ENCODE results near the gene FAM229A.

FAM229A gene

GRCh38 chr1:32350785-32351398 lies 11.4 kb downstream of the FAM229A start:
- no peak for DNase-seq (ENCODE audit: low read depth, low spot score)

GRCh38 chr1:32349211-32349708 lies 13.0 kb downstream of the FAM229A start:
- DNase-seq (ENCODE audit: low read depth, low spot score) = peak; percentile 91

- no peak for DNase-seq (ENCODE audit: low read depth, low spot score)
These were observed 15.6 kb downstream of the FAM229A start for GRCh38 chr1:32346532-32347157.

- DNase-seq (ENCODE audit: low read depth, low spot score) = no peak
These were observed 16.9 kb downstream of the FAM229A start for GRCh38 chr1:32345289-32345827.

GRCh38 chr1:32342704-32343103 lies 19.6 kb downstream of the FAM229A start:
- no peak for DNase-seq (ENCODE audit: low read depth, low spot score)

GRCh38 chr1:32341971-32342370 lies 20.3 kb downstream of the FAM229A start:
- DNase-seq (ENCODE audit: low read depth, low spot score) = no peak

GRCh38 chr1:32341186-32341757 lies 21.0 kb downstream of the FAM229A start:
- no peak for DNase-seq (ENCODE audit: low read depth, low spot score)

GRCh38 chr1:32339363-32339978 lies 22.8 kb downstream of the FAM229A start:
- DNase-seq (ENCODE audit: low read depth, low spot score) = no peak

- no peak for DNase-seq (ENCODE audit: low read depth, low spot score)
These were observed 23.6 kb downstream of the FAM229A start for GRCh38 chr1:32338637-32339145.

GRCh38 chr1:32337855-32338636 lies 24.2 kb downstream of the FAM229A start:
- no peak for DNase-seq (ENCODE audit: low read depth, low spot score)

- no peak for DNase-seq (ENCODE audit: low read depth, low spot score)
These were observed 25.2 kb downstream of the FAM229A start for GRCh38 chr1:32336963-32337675.

- no peak for DNase-seq (ENCODE audit: low read depth, low spot score)
These were observed 25.7 kb downstream of the FAM229A start for GRCh38 chr1:32336591-32336932.

GRCh38 chr1:32335790-32336590 lies 26.3 kb downstream of the FAM229A start, which contains the start of gene MARCKSL1:
MARCKSL1 (minus strand) TSS chr1:32336233; CDS start chr1:32336033, 200 bp downstream.
- DNase-seq (ENCODE audit: low read depth, low spot score) = no peak

GRCh38 chr1:32335535-32335789 lies 26.8 kb downstream of the FAM229A start:
- no peak for DNase-seq (ENCODE audit: low read depth, low spot score)

GRCh38 chr1:32334864-32335534 lies 27.3 kb downstream of the FAM229A start:
- DNase-seq (ENCODE audit: low read depth, low spot score) = no peak

GRCh38 chr1:32334274-32334861 lies 27.9 kb downstream of the FAM229A start:
- DNase-seq (ENCODE audit: low read depth, low spot score) = no peak

GRCh38 chr1:32333251-32333963 lies 28.9 kb downstream of the FAM229A start:
- no peak for DNase-seq (ENCODE audit: low read depth, low spot score)

- DNase-seq (ENCODE audit: low read depth, low spot score) = no peak
These were observed 29.8 kb downstream of the FAM229A start for GRCh38 chr1:32332290-32333079.
